LNCaP clone FGC (cell line): ENCODE data around the gene DNAJC18.

Source experiments
- DNase-seq: peaks from one replicate; pipeline ENCODE4 v3.0.0-alpha.2; 2011; ENCODE audit warnings: low read depth
- H3K4me3 ChIP-seq: 2 replicates; pipeline ENCODE4 v1.5.1; 2011; ENCODE audit warnings: mild to moderate bottlenecking, low read depth, low read length, control low read depth
- TF ChIP-seq, protein P1 (sequence below): IDR thresholded peaks from 2 replicates; pipeline ENCODE4 v1.5.1; 2012; ENCODE audit warnings: mild to moderate bottlenecking; ENCODE audit not compliant: control insufficient read depth, insufficient read depth; ENCODE audit errors: extremely low read depth

The DNAJC18 gene

GRCh38 chr5:139399501-139400121 is 39.7 kb downstream of the DNAJC18 start:
- DNase-seq, result no peak
- TF ChIP-seq, protein P1, sequence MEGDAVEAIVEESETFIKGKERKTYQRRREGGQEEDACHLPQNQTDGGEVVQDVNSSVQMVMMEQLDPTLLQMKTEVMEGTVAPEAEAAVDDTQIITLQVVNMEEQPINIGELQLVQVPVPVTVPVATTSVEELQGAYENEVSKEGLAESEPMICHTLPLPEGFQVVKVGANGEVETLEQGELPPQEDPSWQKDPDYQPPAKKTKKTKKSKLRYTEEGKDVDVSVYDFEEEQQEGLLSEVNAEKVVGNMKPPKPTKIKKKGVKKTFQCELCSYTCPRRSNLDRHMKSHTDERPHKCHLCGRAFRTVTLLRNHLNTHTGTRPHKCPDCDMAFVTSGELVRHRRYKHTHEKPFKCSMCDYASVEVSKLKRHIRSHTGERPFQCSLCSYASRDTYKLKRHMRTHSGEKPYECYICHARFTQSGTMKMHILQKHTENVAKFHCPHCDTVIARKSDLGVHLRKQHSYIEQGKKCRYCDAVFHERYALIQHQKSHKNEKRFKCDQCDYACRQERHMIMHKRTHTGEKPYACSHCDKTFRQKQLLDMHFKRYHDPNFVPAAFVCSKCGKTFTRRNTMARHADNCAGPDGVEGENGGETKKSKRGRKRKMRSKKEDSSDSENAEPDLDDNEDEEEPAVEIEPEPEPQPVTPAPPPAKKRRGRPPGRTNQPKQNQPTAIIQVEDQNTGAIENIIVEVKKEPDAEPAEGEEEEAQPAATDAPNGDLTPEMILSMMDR, result no peak
- H3K4me3 ChIP-seq, result no peak overlapping the region

DNA sequence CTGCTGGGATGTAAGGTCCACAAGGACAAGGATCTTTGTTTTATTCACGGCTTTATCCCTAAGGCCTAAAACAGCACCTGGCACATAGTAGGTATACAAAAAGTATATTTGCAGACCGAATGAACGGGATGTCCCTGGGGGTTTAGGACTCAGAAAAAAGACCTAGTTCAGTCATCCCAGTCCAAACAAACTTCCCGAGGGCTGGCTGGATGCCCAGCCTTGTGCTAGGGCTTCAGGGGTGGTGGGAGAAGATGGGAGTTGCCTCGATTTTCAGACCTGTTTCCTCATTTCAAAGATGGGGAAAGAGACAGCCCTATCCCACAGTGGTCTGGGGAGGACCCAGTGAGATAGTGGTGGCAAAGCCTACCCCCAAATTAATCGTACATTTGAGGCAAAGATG is 41.4 kb downstream of the DNAJC18 start:
- DNase-seq, result no peak
- H3K4me3 ChIP-seq, result no peak overlapping the region
- TF ChIP-seq, protein P1, result no peak

GRCh38 chr5:139396691-139397090 is 42.6 kb downstream of the DNAJC18 start:
- H3K4me3 ChIP-seq, result no peak overlapping the region
- DNase-seq, result no peak
- TF ChIP-seq, protein P1, result no peak

DNA sequence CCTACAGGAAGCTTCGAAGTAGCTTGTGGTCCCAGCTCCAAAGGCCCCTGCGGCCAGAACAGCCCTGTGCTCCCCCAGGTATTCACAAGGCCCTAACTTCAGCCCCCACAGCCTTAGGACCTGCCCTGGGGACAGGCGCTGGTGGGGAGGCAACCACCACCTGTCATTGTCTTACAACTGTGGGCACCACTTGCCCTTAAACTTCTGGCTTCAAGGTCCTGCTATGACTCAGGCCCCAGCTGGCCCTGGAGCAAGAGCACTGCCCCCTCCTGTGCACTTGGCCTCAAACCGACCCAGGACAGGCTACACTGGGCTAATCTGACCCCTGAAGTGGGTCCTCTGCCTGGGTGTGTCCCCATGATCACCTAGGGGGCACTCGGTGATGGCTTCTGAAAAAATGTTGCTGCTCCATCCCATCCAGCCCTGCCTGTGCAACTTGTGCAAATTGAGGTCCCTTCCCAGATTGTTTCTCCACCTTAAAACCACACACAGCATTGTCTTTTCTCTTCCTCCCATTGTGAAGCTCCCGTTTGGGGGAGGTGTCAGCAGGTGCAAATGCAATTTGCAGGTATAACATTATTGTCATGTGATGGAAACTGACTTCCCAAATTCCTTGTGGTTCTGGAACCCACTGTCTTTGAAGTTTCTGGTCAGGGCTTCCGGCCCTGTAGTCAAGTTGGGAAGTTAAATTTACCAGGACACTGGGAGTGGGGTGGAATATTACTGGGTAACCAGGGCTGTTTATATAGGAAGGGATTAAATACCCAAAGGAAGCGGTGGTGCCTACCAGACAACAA is 43.3 kb downstream of the DNAJC18 start:
- H3K4me3 ChIP-seq, result no peak overlapping the region
- DNase-seq, result no peak
- TF ChIP-seq, protein P1, result no peak

GRCh38 chr5:139394654-139395566 is 44.4 kb downstream of the DNAJC18 start, which contains the start of gene PROB1:
Gene PROB1, minus strand, starts transcription at chr5:139395104. Its CDS starts 23 bp downstream, at chr5:139395081.
- no peak within 1 kb of the TSS for H3K4me3 ChIP-seq
- TF ChIP-seq, protein P1, result no peak
- no peak for DNase-seq

- DNase-seq, result no peak
- TF ChIP-seq, protein P1, result no peak
- H3K4me3 ChIP-seq, result no peak overlapping the region
Measured at GRCh38 chr5:139394123-139394653, 45.1 kb downstream of the DNAJC18 start.
